ENCODE data around the gene CELF1.

DNA sequence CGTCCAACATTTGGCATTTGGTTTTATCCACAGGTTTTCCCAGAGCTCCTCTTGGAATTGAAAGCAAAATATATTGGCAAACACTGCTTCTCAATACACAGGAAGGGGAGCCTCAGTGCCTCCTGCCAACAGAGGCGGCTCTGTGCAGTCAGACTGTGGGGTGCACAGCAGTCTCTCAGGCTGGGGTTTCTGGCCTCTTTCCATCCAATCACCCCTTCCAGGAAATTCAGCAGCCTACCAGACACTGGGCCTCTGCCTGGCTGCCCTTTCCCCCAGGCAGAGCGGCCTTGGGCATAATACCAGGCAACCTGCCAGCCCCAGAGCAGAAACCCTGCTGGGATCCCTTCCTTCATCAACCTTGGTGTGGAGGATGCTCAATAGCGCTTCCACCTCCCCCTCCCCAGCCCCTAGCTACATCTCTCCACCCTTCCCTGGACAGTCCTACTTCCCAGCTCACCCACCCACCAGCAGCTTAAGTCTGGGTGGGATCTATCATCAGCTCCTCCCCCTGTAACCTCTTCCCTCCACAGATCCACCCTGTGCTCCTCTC lies 86.2 kb downstream of the CELF1 start:
- TF ChIP-seq POLR2A (IDR thresholded peaks at IDR 0.05; ENCODE audit: low read depth, low read length) (no peak), TAF1 (IDR thresholded peaks at IDR 0.05; ENCODE audit: low read depth, low read length) (no peak), SPI1 (IDR thresholded peaks at IDR 0.05; ENCODE audit: low read depth, low read length) (no peak)

Measured in GM12891 (cell line).